Measurements from ENCODE around the gene SMTNL1. TPM values are rescaled to one million over a fixed set of nuclear protein-coding genes. Genes with fewer than 3 reads are reported as not detected.

The SMTNL1 gene
- total RNA-seq (not detected), polyA plus RNA-seq (ENCODE audit: insufficient read depth, low read depth, low replicate concordance) (not detected)
- long read RNA-seq, donor 1 = 0 reads
- long read RNA-seq, donor 2 = 0 reads
- long read RNA-seq, donor 3 = 0 reads
- long read RNA-seq, donor 4 = 0 reads
- long read RNA-seq, donor 5 = 0 reads
- long read RNA-seq, donor 6 = 0 reads
- long read RNA-seq, donor 7 = 0 reads
- long read RNA-seq, donor 8 = 0 reads
- long read RNA-seq, donor 9 = 0 reads
- long read RNA-seq, donor 10 = 0 reads

GRCh38 chr11:57536947-57537619, at the start of gene SMTNL1:
Gene SMTNL1, plus strand, starts transcription at chr11:57537595. Its CDS starts 5,048 bp downstream, at chr11:57542643.
- TF ChIP-seq CTCF (IDR thresholded peaks at IDR 0.05; ENCODE audit: borderline replicate concordance, extremely low read depth, insufficient read depth) = no peak
- DNase-seq (peak in 3 of 5 donors; percentile 53 to 63 (median 56)), FAIRE-seq (no peak)
- Histone ChIP-seq H3K9ac (ENCODE audit: low read length in 3 of 3) (no peak within 1 kb of the TSS), H3K27me3 (ENCODE audit: control insufficient read depth, insufficient read depth, low read length) (no peaks in the 10 kb centered on the region), H3K4me3 (ENCODE audit: low read length in 3 of 3) (no peak within 1 kb of the TSS), H3K27ac (ENCODE audit: low read depth in 2 of 2, low read length in 2 of 2) (no peak within 1 kb of the TSS), H3K9me3 (ENCODE audit: control insufficient read depth in 2 of 3, insufficient read depth in 1 of 3, low read length in 3 of 3) (no peaks in the 10 kb centered on the region), H3K36me3 (ENCODE audit: control insufficient read depth in 2 of 3, insufficient read depth in 3 of 3, low read length in 3 of 3) (no peaks in the 10 kb centered on the region), H3K4me1 (ENCODE audit: control insufficient read depth in 2 of 3, insufficient read depth in 2 of 3, low read depth in 1 of 3, low read length in 3 of 3) (no peaks in the 10 kb centered on the region)
- intact Hi-C loops (cut with DNase I) = no loop called here

GRCh38 chr11:57487920-57488659, 49.3 kb upstream of the SMTNL1 start:
- FAIRE-seq (no peak), DNase-seq (no peak)
- Histone ChIP-seq H3K27me3 (ENCODE audit: control insufficient read depth, insufficient read depth, low read length) (no peaks in the 10 kb centered on the region), H3K36me3 (ENCODE audit: control insufficient read depth in 2 of 3, insufficient read depth in 3 of 3, low read length in 3 of 3) (peaks cover 0 to 13% (median 3%) of the 10 kb centered on the region in 3 donors), H3K4me3 (ENCODE audit: low read length in 3 of 3) (no peak overlapping the region), H3K4me1 (ENCODE audit: control insufficient read depth in 2 of 3, insufficient read depth in 2 of 3, low read depth in 1 of 3, low read length in 3 of 3) (peaks cover 0 to 4% (median 0%) of the 10 kb centered on the region in 3 donors), H3K9me3 (ENCODE audit: control insufficient read depth in 2 of 3, insufficient read depth in 1 of 3, low read length in 3 of 3) (no peaks in the 10 kb centered on the region), H3K9ac (ENCODE audit: low read length in 3 of 3) (no peak overlapping the region), H3K27ac (ENCODE audit: low read depth in 2 of 2, low read length in 2 of 2) (no peak overlapping the region)
- no peak for TF ChIP-seq CTCF (IDR thresholded peaks at IDR 0.05; ENCODE audit: borderline replicate concordance, extremely low read depth, insufficient read depth)
- intact Hi-C loops (cut with DNase I) = no loop called here

GRCh38 chr11:57490456-57491248, 46.7 kb upstream of the SMTNL1 start:
- H3K4me1 ChIP-seq (ENCODE audit: control insufficient read depth in 2 of 3, insufficient read depth in 2 of 3, low read depth in 1 of 3, low read length in 3 of 3) = no peaks in the 10 kb centered on the region
- no peak overlapping the region for H3K9ac ChIP-seq (ENCODE audit: low read length in 3 of 3)
- H3K27ac ChIP-seq (ENCODE audit: low read depth in 2 of 2, low read length in 2 of 2) = no peak overlapping the region
- TF ChIP-seq CTCF (IDR thresholded peaks at IDR 0.05; ENCODE audit: borderline replicate concordance, extremely low read depth, insufficient read depth) = no peak
- DNase-seq (no peak), FAIRE-seq (no peak)
- no peaks in the 10 kb centered on the region for H3K27me3 ChIP-seq (ENCODE audit: control insufficient read depth, insufficient read depth, low read length)
- intact Hi-C loops (cut with DNase I) = loop anchor here (5.0 kb wide), 1 partner anchor 37 kb away; no protein-coding TSS in a partner anchor
- H3K4me3 ChIP-seq (ENCODE audit: low read length in 3 of 3) = no peak overlapping the region
- no peaks in the 10 kb centered on the region for H3K9me3 ChIP-seq (ENCODE audit: control insufficient read depth in 2 of 3, insufficient read depth in 1 of 3, low read length in 3 of 3)
- peaks cover 0 to 13% (median 1%) of the 10 kb centered on the region in 3 donors for H3K36me3 ChIP-seq (ENCODE audit: control insufficient read depth in 2 of 3, insufficient read depth in 3 of 3, low read length in 3 of 3)
